GM23338 (cell line): ENCODE results near the gene TESK2.

ENCODE experiments used
- CREB1 ChIP-seq: fragments of 250-450 bp; sonication (Bioruptor Pico); IDR thresholded peaks from 2 replicates; pipeline ENCODE4 v1.5.0; 2020; ENCODE audit warnings: low read depth, mild to moderate bottlenecking, moderate library complexity
- CTCF ChIP-seq, 2 experiments: fragments of 200-600 bp in 1 of 2; sonication (generic) in 1 of 2; conservative IDR thresholded peaks; 2 replicates each; pipeline versions ENCODE4 v1.5.1 to v1.6.1; 2016 to 2017; ENCODE audit warnings: antibody characterized with exemption in 2 of 2, low read depth in 2 of 2, mild to moderate bottlenecking in 2 of 2, moderate library complexity in 1 of 2
- EZH2 ChIP-seq: fragments of 200-600 bp; sonication (generic); IDR thresholded peaks from one replicate; pipeline ENCODE4 v1.8.0; 2017; ENCODE audit warnings: antibody characterized with exemption, mild to moderate bottlenecking, low read depth; ENCODE audit not compliant: unreplicated experiment
- EZH2phosphoT487 ChIP-seq: fragments of 200-600 bp; sonication (generic); IDR thresholded peaks from one replicate; pipeline ENCODE4 v1.8.1; 2018; ENCODE audit warnings: antibody characterized with exemption; ENCODE audit not compliant: unreplicated experiment
- POLR2AphosphoS5 ChIP-seq: IDR thresholded peaks from 2 replicates; pipeline ENCODE4 v1.6.1; 2016; ENCODE audit warnings: antibody characterized with exemption, low read depth
- REST ChIP-seq: IDR thresholded peaks from one replicate; pipeline ENCODE4 v1.6.1; 2018; ENCODE audit warnings: antibody characterized with exemption; ENCODE audit not compliant: unreplicated experiment

- no peak for TF ChIP-seq CTCF (conservative IDR thresholded peaks at IDR 0.05; ENCODE audit: low read depth in 2 of 2)
- TF ChIP-seq EZH2 = no peak
- TF ChIP-seq EZH2phosphoT487 = no peak
- no peak for TF ChIP-seq POLR2AphosphoS5
- no peak for TF ChIP-seq REST
- TF ChIP-seq CREB1 (CRISPR knock-in tag) = no peak
These were observed 20.6 kb downstream of the TESK2 start for GRCh38 chr1:45470306-45470798.
